Lung microvascular endothelial cell (primary cell): Measurements from ENCODE around the gene POLR3G. TPM values are rescaled to one million over a fixed set of nuclear protein-coding genes. Genes with fewer than 3 reads are reported as not detected.

ENCODE experiments used
- DNase-seq, 2 donors: peaks; one replicate each; pipeline versions ENCODE4 v3.0.0 to v3.0.0-alpha.2; 2010; ENCODE audit warnings: low read depth in 2 of 2
- total RNA-seq: library from RNA; depleted of rRNA; stranded (reverse); fragments of >200 nt; gene quantifications from 2 replicates; pipeline ENCODE4 v1.2.1, GENCODE V29; 2014

POLR3G gene, protein sequence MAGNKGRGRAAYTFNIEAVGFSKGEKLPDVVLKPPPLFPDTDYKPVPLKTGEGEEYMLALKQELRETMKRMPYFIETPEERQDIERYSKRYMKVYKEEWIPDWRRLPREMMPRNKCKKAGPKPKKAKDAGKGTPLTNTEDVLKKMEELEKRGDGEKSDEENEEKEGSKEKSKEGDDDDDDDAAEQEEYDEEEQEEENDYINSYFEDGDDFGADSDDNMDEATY
- 2.4 and 3.7 TPM in 2 replicates for total RNA-seq

DNA sequence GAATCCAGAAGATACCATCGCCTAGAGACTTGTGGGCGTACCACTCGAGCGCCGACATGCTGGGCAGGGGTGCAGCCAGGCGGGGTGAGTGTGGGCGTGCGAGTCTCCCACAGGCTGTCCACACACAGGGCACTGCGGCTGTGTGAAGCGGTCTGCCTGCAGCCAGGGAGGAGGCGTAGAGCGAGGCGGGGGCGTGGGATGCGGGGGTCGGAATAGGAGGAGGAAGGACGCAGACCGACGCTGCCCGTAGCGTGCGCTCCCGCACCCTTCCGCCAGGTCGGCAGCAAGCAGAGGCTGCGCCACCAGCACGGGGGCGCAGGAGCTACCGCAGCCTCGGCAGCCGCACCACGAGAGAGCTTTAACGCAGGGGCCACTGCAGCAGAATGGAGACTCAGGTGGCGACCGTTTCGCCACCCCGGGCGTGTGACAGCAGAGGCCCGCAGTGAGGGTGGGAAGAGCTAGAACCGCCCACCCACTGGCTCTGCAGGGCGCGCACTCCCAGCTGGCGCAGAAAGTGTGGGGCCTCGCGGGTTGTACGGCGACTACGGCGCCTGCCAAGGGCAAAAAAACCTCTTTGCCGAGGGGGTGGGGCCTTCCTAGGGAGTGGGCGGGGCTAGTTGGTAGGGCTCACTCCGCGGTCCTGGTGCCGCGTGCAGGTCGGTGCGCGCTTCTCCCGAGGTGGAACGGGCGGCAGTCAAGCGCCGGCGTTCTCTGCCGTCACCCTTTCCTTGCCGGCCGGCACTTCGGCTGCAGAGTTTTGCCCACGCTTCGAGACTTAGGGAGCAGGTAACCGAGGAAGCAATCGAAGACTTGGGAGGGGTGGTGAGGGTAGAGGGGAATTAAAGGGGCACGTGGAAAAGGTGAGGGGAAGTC lies at the start of gene POLR3G, which contains the start of gene MBLAC2:
POLR3G (plus strand) TSS at position 630 of the 873 bp plus-strand sequence. CDS start 10,704 bp downstream, outside the sequence.
MBLAC2 (minus strand) TSS at position 537 of the 873 bp plus-strand sequence; CDS start at position 58, 479 bp downstream.
- peak; percentile 94 to 96 for DNase-seq

DNA sequence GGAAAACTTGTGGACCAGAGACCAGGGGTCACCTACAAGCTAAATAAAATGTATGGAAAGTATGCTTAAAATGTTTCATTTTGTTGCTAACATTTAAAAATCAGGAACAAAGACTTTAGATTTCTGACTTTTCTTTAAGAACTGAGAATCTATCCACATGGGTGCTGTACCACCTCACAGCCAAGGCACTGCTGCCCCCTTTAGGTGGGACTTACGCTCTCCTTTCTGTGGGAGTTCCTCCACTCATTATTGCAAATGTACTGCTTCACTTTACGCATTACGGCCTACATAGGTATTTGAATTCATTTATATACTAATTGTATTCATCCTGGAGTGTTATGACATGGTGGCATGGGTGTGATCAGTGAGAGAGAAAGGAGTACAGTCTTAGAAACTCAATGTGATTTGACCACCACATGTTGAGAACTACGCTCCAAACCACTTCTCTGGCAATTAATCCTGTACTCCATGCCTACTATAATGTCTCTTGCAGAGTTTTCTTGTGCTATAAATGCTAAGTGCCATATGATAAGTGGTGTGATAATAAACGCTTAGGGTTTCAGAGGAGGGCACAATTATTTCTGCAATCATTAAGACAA lies 40.4 kb upstream of the POLR3G start:
- DNase-seq = peak; percentile 49 to 56

DNA sequence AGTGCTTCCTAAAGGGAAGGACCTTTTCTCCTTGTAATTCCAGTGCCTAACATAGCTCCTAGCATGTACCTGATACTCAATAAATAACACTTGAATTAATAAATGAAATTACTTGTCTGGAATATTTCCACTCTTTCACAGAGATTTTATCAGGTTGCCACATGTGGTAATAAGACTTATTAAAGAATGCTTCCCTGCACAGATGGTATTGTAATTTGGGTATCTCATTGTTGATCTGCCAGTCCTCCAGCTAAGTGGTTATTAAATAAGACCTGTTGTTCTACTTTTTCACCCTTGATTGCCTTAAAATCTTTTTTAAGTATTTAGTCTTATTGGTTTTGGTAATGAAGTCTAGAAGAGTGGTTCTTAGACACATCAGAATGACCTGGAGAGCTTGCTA lies 37.0 kb upstream of the POLR3G start:
- no peak for DNase-seq

DNA sequence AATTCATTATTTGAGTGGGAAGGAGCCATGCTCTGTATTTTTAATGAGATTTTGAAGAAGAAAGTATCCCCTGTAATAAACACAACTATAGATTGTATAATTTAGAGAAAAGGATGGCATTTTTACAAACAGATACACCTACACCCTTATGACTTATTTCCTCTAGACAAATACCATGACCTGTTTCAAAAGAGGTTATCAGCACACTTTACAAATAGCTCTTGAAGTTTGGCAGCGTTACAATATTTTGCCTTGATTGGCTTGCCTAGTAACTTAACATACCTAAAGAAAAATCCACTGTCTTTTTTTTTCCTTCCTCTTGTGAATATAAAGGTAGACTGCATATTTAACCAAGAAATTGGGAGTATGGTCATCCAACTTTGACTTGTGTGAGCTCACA lies 36.6 kb upstream of the POLR3G start:
- peak in 1 of 2 donors; percentile 37 for DNase-seq

DNA sequence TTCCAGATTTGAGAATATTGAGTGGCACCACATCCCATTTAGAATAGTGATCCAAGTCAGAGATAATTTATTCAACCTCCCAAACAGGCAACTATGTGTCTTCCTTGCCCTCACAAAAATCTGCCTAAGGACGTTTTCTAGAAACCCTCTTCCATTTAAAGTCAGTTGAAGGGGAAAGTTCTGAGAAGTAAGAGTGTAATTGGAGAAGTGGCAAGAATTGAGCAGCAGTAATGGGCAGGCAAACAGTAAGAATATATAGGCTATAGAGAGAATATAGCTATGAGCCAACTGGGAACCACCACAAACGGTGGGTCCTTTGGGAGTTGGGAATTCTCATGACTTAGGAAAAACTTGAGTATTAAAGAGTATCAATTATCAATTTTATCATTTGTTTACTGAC lies 34.0 kb upstream of the POLR3G start:
- DNase-seq = no peak

DNA sequence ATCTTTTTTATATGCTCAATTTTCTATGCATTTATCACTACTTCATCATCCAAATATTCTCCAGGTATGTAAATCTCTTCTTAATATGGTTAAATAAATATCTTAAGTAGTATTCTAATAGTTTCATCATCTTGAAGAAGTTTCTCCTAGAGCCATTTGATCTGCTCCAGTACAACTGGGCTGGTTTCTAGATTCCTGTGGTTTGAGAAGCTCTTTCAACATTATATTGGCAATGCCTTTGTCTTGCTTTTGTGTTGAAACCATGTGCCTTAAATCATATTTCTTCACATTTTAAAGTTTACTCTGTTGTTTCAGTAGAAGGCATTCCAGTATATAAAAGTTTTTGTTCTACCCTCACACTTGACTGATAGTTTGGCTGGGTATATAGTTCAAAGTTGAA lies 27.7 kb upstream of the POLR3G start:
- no peak for DNase-seq

DNA sequence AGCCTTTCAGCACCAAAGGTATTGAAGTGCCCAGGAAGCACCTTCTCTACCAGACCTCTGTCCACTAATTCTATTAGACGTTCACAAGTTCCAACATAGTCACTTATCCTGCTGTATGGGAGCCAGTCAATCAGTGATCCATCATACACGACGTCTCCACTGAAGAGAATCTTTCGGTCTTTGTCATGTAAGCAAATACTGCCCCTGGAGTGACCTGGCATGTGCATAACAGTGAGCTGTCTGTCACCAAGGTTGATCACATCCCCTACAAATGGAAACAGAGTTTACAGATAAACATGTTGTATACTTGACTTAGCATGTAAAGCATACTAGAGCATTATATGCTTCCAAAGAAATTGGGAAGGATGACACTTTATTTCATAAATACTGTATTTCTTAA lies 13.4 kb upstream of the POLR3G start:
- DNase-seq = no peak

DNA sequence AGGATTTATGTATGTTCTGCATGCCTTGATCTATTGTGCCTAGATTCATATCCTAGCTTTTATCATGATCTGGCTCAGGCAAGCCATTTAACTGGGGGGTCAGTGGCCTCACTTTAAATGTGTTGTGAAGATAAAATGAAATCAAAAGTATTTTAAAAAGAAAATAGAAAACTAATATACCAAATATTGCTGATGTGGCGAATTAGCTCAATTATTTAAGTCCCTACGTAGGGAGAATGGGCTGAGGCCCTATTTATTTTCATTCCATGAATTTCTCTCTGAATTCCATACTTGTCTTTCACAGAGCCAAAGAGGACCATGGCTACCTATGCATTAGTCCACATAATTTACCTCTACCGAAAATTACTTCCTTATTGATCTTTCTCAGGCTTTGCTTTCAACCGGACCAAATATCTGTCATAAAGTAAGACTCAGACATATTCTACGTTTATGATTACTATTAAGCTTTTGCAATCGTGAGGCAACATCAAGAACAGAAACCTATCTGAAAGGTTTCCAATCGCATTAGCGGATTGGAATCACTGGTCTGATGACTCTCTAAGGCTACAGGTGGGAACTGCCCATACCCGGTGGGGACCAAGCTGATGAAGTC lies 1.8 kb upstream of the POLR3G start:
- peak in 1 of 2 donors; percentile 24 for DNase-seq

DNA sequence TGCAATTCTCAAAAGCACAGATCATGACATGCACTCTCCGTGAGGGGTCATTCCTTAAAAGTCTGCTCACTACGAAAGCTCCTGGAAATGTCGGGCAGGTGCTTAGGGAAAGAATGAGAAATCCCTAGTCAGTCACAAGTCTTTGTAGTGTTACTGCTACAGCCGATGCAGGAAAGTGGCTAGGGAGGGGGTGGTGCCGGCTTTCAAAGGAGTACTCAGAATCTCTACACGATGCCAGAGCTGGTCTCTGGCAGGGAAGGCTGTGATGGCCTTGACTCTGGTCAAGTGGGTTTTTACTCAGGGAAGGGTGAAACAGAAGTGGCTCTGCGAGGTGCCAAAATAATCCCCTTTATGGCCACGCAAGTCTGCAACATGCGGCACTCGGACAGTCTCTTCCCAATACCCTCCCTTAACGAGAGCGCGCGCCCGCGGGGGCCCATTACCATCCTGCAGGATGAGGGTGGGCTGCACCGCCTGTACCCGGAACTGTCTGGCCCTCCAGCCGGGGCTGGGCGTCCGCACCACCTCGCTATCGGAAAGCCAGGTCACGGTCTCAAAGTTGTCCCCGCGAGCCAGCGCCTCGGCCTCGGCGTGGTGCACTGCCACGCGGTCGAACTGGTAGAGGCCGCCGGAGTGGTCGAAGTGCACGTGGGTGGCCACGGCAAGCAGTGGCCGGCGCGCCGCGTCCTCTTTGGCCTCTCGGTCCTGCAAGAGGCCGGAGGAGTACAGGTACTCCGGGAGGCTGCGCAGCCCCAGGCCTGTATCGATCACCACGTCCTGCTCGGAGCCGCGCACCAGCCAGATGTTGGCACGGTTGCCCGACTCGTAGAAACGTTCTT lies 1.0 kb upstream of the POLR3G start:
- DNase-seq = peak; percentile 55 to 62

DNA sequence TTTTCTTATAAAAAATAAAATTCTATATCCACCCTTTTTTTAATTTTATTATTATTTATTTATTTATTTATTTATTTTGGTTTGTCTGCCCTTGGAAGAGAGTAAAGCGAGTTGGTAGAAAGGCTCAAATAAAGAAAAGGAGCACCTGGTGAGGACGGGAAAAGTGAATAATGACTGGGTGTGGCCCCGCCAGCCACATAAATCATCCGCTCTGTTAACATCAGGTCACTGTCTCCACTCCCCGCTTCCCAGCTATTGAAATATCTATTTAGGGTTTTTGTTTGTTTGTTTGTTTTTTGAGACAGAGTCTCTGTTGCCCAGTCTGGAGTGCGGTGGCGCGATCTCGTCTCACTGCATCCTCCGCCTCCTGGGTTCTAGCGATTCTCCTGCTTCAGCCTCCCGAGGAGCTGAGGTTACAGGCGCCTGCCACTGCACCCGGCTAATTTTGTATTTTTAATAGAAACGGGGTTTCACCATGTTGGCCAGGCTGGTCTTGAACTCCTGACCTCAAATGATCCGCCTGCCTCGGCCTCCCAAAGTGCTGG lies 844 bp downstream of the POLR3G start:
- peak in 1 of 2 donors; percentile 12 for DNase-seq

DNA sequence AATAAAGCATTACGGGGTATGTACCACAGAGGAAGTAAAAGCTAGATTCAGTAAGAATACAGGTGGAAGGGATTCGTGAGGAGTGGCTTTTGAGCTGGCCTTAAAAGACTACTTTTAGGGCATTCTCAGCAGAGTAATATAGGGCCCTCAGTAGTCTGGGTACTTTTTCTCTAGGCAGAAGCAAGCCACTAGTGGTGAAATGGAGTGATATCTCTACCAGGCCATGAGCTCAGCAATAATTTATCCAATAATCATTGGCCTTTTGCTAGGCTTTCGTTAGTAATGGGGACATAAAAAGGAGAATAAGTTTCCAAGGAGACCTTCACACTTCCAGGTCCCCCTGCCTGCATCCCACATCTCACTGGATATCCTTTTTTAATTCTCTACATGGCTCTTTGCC lies 1.7 kb downstream of the POLR3G start:
- no peak for DNase-seq

DNA sequence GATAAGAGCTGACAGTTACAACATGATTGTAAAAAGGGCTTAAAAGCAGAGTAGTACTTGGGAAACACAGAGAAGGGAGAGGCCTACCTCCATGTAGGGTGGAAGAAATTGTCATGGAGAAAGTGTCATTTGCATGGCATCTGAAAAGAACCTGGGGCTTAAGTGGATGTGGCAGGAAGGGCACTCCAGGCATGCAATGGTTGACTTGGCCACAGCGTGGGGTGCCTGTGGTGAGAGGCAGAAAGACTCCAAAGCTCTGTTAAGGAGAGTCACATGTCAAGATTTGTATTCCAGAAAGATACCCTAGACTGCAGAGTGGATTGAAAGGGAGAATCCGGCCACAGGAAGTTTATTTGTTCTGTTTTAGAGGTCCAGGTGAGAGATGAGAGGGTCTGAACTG lies 2.4 kb downstream of the POLR3G start:
- DNase-seq = peak in 1 of 2 donors; percentile 6

DNA sequence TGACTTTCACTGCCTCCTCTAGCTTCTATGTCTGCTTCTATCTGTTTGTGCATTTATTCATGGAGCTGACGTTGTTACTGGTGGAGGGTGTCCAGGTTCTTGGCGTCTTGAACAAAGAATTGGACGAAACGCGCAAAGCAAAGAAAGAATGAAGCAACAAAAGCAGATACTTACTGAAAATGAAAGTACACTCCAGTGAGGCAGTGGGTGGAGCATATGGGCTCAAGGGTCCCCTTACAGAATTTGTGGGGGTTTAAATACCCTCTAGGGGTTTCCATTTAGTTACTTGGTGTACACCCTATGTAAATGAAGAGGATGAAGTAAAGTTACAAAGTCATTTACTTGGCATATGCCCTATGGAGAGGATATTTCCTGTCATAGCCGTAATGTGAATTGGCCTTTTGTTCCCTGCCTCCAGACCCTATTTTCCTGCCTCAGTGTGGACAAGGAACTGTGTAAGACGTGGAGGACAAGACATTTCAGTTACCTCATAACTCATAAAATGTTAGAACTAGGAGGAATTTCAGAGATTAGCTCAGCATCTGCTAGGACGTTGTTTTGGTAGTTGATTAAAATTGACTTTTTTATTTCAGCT lies 3.1 kb downstream of the POLR3G start:
- peak in 1 of 2 donors; percentile 3 for DNase-seq

DNA sequence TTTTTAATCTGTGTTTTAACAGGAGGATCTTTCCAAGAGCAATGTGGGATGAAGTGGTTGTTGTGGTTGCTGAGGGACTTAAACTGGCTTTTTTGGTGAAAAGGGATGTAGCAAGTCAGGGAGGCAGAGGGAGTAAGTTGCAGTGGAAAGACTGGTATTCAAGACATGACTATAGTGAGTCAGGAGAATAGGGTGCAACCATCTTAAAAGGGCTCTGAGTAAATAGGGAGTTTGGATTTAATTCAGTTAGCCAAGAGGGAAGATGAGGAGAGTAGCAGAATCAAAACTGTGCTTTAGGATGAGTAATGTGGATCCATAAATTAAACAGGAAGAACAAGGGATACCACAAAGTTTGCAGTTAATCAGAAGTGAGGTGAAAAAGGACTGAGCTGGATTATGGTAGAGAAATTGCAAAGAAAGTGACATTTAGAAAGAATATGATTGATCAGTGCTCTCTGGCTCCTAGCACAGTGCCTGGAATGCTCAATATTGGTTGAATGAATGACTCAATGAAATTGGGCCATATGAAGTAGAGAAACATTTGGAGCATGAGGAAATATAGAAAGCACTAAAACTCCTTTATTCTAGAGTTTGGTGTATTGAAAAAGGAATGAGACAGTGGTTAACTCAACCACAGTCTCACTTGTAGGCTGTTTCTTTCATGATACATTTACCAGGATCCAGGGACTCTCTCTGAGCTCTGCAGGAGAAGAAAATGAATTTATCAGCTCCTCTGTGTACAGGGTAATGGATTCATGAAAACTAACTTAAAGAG lies 5.1 kb downstream of the POLR3G start:
- no peak for DNase-seq

DNA sequence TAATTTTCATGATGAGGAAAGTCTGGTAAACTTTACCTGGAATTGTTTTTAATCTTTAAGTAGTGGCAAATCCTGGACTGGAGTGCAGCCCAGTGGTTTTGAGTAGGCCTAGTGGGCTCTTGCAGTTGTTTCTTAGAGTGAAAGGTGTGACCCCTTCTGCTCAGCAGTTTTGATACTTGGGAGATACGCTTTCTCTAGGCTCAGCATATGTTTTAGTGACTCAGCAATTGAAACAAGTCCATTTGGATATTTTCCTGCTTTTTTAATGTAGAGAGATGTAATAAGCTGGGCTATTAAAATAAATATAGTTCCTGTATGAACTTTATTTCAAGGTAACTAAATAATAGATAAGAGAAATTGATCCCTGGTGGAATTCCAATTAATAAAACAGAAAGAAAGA lies 6.0 kb downstream of the POLR3G start:
- DNase-seq = no peak

DNA sequence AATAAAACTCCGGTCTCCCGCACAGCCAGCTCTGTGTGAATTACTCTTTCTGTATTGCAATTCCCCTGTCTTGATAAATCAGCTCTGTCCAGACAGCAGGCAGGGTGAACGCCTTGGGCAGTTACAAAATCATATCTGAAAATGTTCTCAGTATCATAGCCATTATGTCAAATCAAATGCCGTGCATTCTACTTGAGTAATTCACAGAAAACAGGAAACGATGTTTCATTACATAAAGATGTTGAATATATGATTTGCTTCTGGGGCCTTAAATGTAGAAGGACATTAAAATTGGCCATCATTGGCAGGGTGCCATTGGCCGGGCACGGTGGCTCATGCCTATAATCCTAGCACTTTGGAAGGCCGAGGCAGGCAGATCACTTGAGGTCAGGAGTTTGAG lies 8.5 kb downstream of the POLR3G start:
- peak in 1 of 2 donors; percentile 45 for DNase-seq

DNA sequence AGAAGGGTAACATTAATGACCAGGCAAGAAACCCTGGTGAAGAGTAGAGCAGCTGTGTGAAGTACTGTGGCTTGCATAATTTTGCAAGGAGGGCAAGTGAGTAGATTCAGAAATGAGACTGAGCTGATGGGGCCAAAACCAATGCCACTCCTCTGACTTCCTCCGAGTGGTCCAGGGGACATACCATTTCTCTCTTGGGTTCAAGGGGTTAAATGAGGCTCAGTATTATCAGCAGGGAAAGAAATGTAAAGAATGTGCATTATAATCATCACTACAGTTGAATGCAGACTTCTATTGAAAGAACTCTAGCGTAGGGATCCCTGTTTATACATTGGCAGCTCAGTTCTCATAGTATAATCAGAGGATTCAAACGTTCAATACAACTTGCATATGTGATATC lies 9.9 kb downstream of the POLR3G start:
- DNase-seq = no peak

DNA sequence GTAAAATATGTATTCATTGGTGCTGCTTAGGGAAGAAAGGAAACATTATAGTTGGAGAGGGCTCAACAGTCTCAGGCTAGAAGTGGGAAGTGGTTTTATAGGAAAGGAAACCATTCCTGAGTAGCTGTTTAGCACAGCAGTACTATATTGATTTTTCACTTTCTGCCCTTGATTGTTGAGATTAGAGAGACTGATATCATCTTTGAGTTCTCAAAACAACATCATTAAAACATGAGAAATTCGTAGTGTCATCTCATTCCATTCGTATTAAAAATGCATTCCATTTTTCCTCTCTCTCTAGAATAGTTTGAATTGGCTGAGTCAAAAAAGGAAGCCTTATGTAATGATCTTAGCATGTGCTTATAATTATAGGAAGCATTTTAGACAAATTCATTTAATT lies 14.1 kb downstream of the POLR3G start:
- DNase-seq = peak in 1 of 2 donors; percentile 24

DNA sequence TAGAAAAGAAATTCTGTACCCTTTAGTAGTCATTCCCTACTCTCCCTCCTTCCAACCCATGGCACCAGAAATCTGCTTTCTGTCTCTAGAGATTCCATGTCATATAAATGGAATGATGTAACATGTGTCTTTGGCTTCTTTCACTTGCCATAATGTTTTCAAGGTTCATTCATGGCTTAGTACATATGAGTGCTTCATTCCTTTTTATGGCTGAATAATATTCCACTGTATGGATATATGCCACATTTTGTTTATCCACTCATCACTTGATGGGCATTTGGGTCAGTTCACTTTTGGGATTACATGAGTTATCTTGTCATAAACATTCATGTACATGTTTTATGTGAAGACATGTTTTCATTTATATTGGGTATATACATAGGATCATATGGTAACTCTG lies 19.4 kb downstream of the POLR3G start:
- DNase-seq = no peak
